HepG2 (cell line): ENCODE results near the gene TMEM200A.

ENCODE experiments used
- CTCF ChIP-seq: sonication (generic); formaldehyde crosslinking; IDR thresholded peaks from 2 replicates; pipeline ENCODE4 v1.5.0; 2020; ENCODE audit warnings: mild to moderate bottlenecking, missing genetic modification reagents, moderate library complexity
- GMEB1 ChIP-seq: sonication (generic); formaldehyde crosslinking; IDR thresholded peaks from 2 replicates; pipeline ENCODE4 v1.5.1; 2020; ENCODE audit warnings: missing genetic modification reagents, mild to moderate bottlenecking, borderline replicate concordance
- HDAC1 ChIP-seq: sonication (generic); formaldehyde crosslinking; IDR thresholded peaks from 2 replicates; pipeline ENCODE4 v1.5.1; 2020; ENCODE audit warnings: mild to moderate bottlenecking, missing genetic modification reagents
- JUN ChIP-seq: sonication (generic); formaldehyde crosslinking; IDR thresholded peaks from 2 replicates; pipeline ENCODE4 v1.4.0; 2020; ENCODE audit warnings: mild to moderate bottlenecking, missing genetic modification reagents
- POLR2A ChIP-seq, 2 experiments: IDR thresholded peaks; 2 replicates each; pipeline ENCODE4 v1.6.1; 2011; ENCODE audit warnings: low read depth in 2 of 2, low read length in 2 of 2, mild to moderate bottlenecking in 1 of 2, moderate library complexity in 1 of 2; ENCODE audit not compliant: insufficient read depth in 1 of 2
- PTBP1 ChIP-seq: fragments of 200-400 bp; formaldehyde crosslinking; IDR thresholded peaks from 2 replicates; pipeline ENCODE4 v1.6.1; 2018; ENCODE audit warnings: low read length, low read depth; ENCODE audit not compliant: poor library complexity, severe bottlenecking
- RAD21 ChIP-seq: fragments of 450-650 bp; formaldehyde crosslinking; IDR thresholded peaks from 2 replicates; pipeline ENCODE4 v1.5.0; 2020; ENCODE audit warnings: mild to moderate bottlenecking
- RXRB ChIP-seq: IDR thresholded peaks from 2 replicates; pipeline ENCODE4 v1.6.1; 2016; ENCODE audit warnings: borderline replicate concordance, missing genetic modification reagents, missing compliant biosample characterization
- ZBTB43 ChIP-seq: sonication (generic); formaldehyde crosslinking; conservative IDR thresholded peaks from 2 replicates; pipeline ENCODE4 v1.4.0; 2020; ENCODE audit warnings: missing genetic modification reagents
- ZFP41 ChIP-seq: sonication (generic); formaldehyde crosslinking; IDR thresholded peaks from 2 replicates; pipeline ENCODE4 v1.4.0; 2020; ENCODE audit warnings: mild to moderate bottlenecking, missing genetic modification reagents, borderline replicate concordance
- ZNF136 ChIP-seq: sonication (generic); formaldehyde crosslinking; IDR thresholded peaks from 2 replicates; pipeline ENCODE4 v1.8.1; 2022; ENCODE audit warnings: low read depth, mild to moderate bottlenecking, moderate library complexity, missing genetic modification reagents
- ZNF292 ChIP-seq: sonication (generic); formaldehyde crosslinking; IDR thresholded peaks from 2 replicates; pipeline ENCODE4 v1.8.1; 2022; ENCODE audit warnings: mild to moderate bottlenecking, low read depth, missing genetic modification reagents, borderline replicate concordance
- ZNF570 ChIP-seq: sonication (generic); formaldehyde crosslinking; IDR thresholded peaks from 2 replicates; pipeline ENCODE4 v1.4.0; 2020; ENCODE audit warnings: mild to moderate bottlenecking, missing genetic modification reagents, borderline replicate concordance
- ZSCAN21 ChIP-seq: sonication (generic); formaldehyde crosslinking; IDR thresholded peaks from 2 replicates; pipeline ENCODE4 v1.8.0; 2022; ENCODE audit warnings: mild to moderate bottlenecking, missing genetic modification reagents, moderate library complexity, borderline replicate concordance

GRCh38 chr6:130489514-130489913, 123.7 kb downstream of the TMEM200A start:
- TF ChIP-seq RAD21 (CRISPR knock-in tag) (no peak), RXRB (CRISPR knock-in tag) (no peak), HDAC1 (no peak), PTBP1 (no peak), CTCF (no peak), ZFP41 (CRISPR knock-in tag) (no peak), ZNF570 (CRISPR knock-in tag) (no peak), GMEB1 (CRISPR knock-in tag) (no peak), JUN (CRISPR knock-in tag) (no peak), ZSCAN21 (CRISPR knock-in tag) (no peak), ZNF136 (CRISPR knock-in tag) (no peak), ZBTB43 (CRISPR knock-in tag) (no peak), POLR2A (IDR thresholded peaks at IDR 0.05; ENCODE audit: insufficient read depth in 1 of 2, low read depth in 2 of 2, low read length in 2 of 2) (no peak), ZNF292 (CRISPR knock-in tag) (no peak)
